ENCODE measurements around the gene LRWD1. TPM values are rescaled to one million over a fixed set of nuclear protein-coding genes. Genes with fewer than 3 reads are reported as not detected.

LRWD1 gene
- total and polyA plus RNA-seq, 9 of the 15 experiments (the other 6 are each of a cell fraction or from before 2014, with no cell fraction given), result 0.61 to 66.0 (median 33.2) TPM

- no peak for TF ChIP-seq MITF (IDR thresholded peaks at IDR 0.05)
- no peak for TF ChIP-seq E2F1 (CRISPR knock-in tag; IDR thresholded peaks at IDR 0.05)
- no peak for TF ChIP-seq ATF1 (CRISPR knock-in tag; IDR thresholded peaks at IDR 0.05)
- TF ChIP-seq ATF1 (tag; IDR thresholded peaks at IDR 0.05), result no peak
- TF ChIP-seq FOS (IDR thresholded peaks at IDR 0.05; ENCODE audit: extremely low read depth, insufficient read length), result no peak
- no peak for TF ChIP-seq MAFF (IDR thresholded peaks at IDR 0.05; ENCODE audit: low read length)
- no peak for TF ChIP-seq GMEB1 (CRISPR knock-in tag; IDR thresholded peaks at IDR 0.05)
- TF ChIP-seq PKNOX1 (IDR thresholded peaks at IDR 0.05), result peak; percentile 49
- TF ChIP-seq TCF7L2 (IDR thresholded peaks at IDR 0.05; ENCODE audit: low read depth, low read length), result no peak
- no peak for TF ChIP-seq SRSF1 (IDR thresholded peaks at IDR 0.05; ENCODE audit: low read depth, low read length)
- TF ChIP-seq, protein P1, sequence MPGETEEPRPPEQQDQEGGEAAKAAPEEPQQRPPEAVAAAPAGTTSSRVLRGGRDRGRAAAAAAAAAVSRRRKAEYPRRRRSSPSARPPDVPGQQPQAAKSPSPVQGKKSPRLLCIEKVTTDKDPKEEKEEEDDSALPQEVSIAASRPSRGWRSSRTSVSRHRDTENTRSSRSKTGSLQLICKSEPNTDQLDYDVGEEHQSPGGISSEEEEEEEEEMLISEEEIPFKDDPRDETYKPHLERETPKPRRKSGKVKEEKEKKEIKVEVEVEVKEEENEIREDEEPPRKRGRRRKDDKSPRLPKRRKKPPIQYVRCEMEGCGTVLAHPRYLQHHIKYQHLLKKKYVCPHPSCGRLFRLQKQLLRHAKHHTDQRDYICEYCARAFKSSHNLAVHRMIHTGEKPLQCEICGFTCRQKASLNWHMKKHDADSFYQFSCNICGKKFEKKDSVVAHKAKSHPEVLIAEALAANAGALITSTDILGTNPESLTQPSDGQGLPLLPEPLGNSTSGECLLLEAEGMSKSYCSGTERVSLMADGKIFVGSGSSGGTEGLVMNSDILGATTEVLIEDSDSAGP (CRISPR knock-in tag; IDR thresholded peaks at IDR 0.05), result no peak
- TF ChIP-seq MEF2A (IDR thresholded peaks at IDR 0.05; ENCODE audit: control insufficient read depth, low read depth, low read length), result no peak
- no peak for TF ChIP-seq NFE2L1 (tag; IDR thresholded peaks at IDR 0.05; ENCODE audit: borderline replicate concordance, low read depth)
- TF ChIP-seq ZNF668 (CRISPR knock-in tag; IDR thresholded peaks at IDR 0.05), result no peak
- TF ChIP-seq ZKSCAN3 (CRISPR knock-in tag; IDR thresholded peaks at IDR 0.05), result no peak
- no peak for TF ChIP-seq IRF1 (CRISPR knock-in tag; IDR thresholded peaks at IDR 0.05; ENCODE audit: borderline replicate concordance)
- TF ChIP-seq ZEB2 (IDR thresholded peaks at IDR 0.05), result no peak; the same call in 1 of the 2 replicates
- TF ChIP-seq TAF15 (IDR thresholded peaks at IDR 0.05; ENCODE audit: low read depth, low read length), result no peak
- TF ChIP-seq CAMTA2 (CRISPR knock-in tag; conservative IDR thresholded peaks at IDR 0.05), result no peak
Observed at GRCh38 chr7:102444961-102445673, 19.7 kb upstream of the LRWD1 start (continued).

Measured in K562 (cell line).